ENCODE measurements around the gene CC2D1A. TPM values are rescaled to one million over a fixed set of nuclear protein-coding genes. Genes with fewer than 3 reads are reported as not detected.

CC2D1A gene
- polyA plus RNA-seq, 2 donors, result 34.0 to 58.9 TPM

- Histone ChIP-seq H3K27ac (ENCODE audit: low read depth in 2 of 2, low read length in 1 of 2) (no peak within 1 kb of the TSS), H3K4me1 (ENCODE audit: control insufficient read depth in 2 of 2, insufficient read depth in 2 of 2, low read length in 1 of 2) (peaks cover 7 to 13% of the 10 kb centered on the region in 2 donors), H3K36me3 (ENCODE audit: control insufficient read depth in 2 of 2, insufficient read depth in 2 of 2, low read length in 1 of 2) (no peaks in the 10 kb centered on the region), H3K9me3 (ENCODE audit: control insufficient read depth in 2 of 2, insufficient read depth in 1 of 2, low read depth in 1 of 2, low read length in 1 of 2) (no peaks in the 10 kb centered on the region), H3K4me3 (ENCODE audit: low read depth in 1 of 2, low read length in 2 of 2) (no peak within 1 kb of the TSS), H3K27me3 (ENCODE audit: control insufficient read depth in 1 of 2, insufficient read depth in 2 of 2, low read length in 2 of 2) (no peaks in the 10 kb centered on the region)
- WGBS, 2 donors, result 51 to 65% methylated on average over 4 to 5 of the region's 5 CpGs
Observed at GRCh38 chr19:13876834-13877233, 29.2 kb upstream of the CC2D1A start, which contains the start of gene NANOS3. Gene NANOS3 (plus strand): TSS chr19:13877134. CDS start chr19:13877249, 115 bp downstream.

- H3K9me3 ChIP-seq (ENCODE audit: control insufficient read depth in 2 of 2, insufficient read depth in 1 of 2, low read depth in 1 of 2, low read length in 1 of 2), result no peaks in the 10 kb centered on the region
- peaks cover 9 to 15% of the 10 kb centered on the region in 2 donors for H3K4me1 ChIP-seq (ENCODE audit: control insufficient read depth in 2 of 2, insufficient read depth in 2 of 2, low read length in 1 of 2)
- no peaks in the 10 kb centered on the region for H3K36me3 ChIP-seq (ENCODE audit: control insufficient read depth in 2 of 2, insufficient read depth in 2 of 2, low read length in 1 of 2)
- H3K4me3 ChIP-seq (ENCODE audit: low read depth in 1 of 2, low read length in 2 of 2), result no peak overlapping the region
- H3K27me3 ChIP-seq (ENCODE audit: control insufficient read depth in 1 of 2, insufficient read depth in 2 of 2, low read length in 2 of 2), result no peaks in the 10 kb centered on the region
- H3K27ac ChIP-seq (ENCODE audit: low read depth in 2 of 2, low read length in 1 of 2), result no peak overlapping the region
- WGBS, 2 donors, result 86 to 88% methylated on average over 27 of the region's 27 CpGs
Observed at GRCh38 chr19:13877303-13877702, 28.7 kb upstream of the CC2D1A start.

GRCh38 chr19:13880059-13881043, 25.6 kb upstream of the CC2D1A start:
- Histone ChIP-seq H3K27ac (ENCODE audit: low read depth in 2 of 2, low read length in 1 of 2) (peak overlapping the region; percentile 88 to 94), H3K36me3 (ENCODE audit: control insufficient read depth in 2 of 2, insufficient read depth in 2 of 2, low read length in 1 of 2) (no peaks in the 10 kb centered on the region), H3K9me3 (ENCODE audit: control insufficient read depth in 2 of 2, insufficient read depth in 1 of 2, low read depth in 1 of 2, low read length in 1 of 2) (no peaks in the 10 kb centered on the region), H3K4me3 (ENCODE audit: low read depth in 1 of 2, low read length in 2 of 2) (no peak overlapping the region), H3K4me1 (ENCODE audit: control insufficient read depth in 2 of 2, insufficient read depth in 2 of 2, low read length in 1 of 2) (peaks cover 17 to 27% of the 10 kb centered on the region in 2 donors), H3K27me3 (ENCODE audit: control insufficient read depth in 1 of 2, insufficient read depth in 2 of 2, low read length in 2 of 2) (no peaks in the 10 kb centered on the region)
- WGBS, 2 donors, result 5% methylated on average over 34 of the region's 34 CpGs

GRCh38 chr19:13881251-13881691, 24.7 kb upstream of the CC2D1A start:
- H3K27ac ChIP-seq (ENCODE audit: low read depth in 2 of 2, low read length in 1 of 2), result peak overlapping the region in 1 of 2 donors; percentile 82
- H3K27me3 ChIP-seq (ENCODE audit: control insufficient read depth in 1 of 2, insufficient read depth in 2 of 2, low read length in 2 of 2), result no peaks in the 10 kb centered on the region
- H3K4me1 ChIP-seq (ENCODE audit: control insufficient read depth in 2 of 2, insufficient read depth in 2 of 2, low read length in 1 of 2), result peaks cover 20 to 33% of the 10 kb centered on the region in 2 donors
- no peak overlapping the region for H3K4me3 ChIP-seq (ENCODE audit: low read depth in 1 of 2, low read length in 2 of 2)
- no peaks in the 10 kb centered on the region for H3K9me3 ChIP-seq (ENCODE audit: control insufficient read depth in 2 of 2, insufficient read depth in 1 of 2, low read depth in 1 of 2, low read length in 1 of 2)
- H3K36me3 ChIP-seq (ENCODE audit: control insufficient read depth in 2 of 2, insufficient read depth in 2 of 2, low read length in 1 of 2), result no peaks in the 10 kb centered on the region
- WGBS, 2 donors, result 47 to 60% methylated on average over 12 of the region's 12 CpGs

GRCh38 chr19:13881692-13882418, 24.1 kb upstream of the CC2D1A start:
- H3K36me3 ChIP-seq (ENCODE audit: control insufficient read depth in 2 of 2, insufficient read depth in 2 of 2, low read length in 1 of 2), result no peaks in the 10 kb centered on the region
- peak overlapping the region; percentile 32 to 82 for H3K27ac ChIP-seq (ENCODE audit: low read depth in 2 of 2, low read length in 1 of 2)
- H3K4me1 ChIP-seq (ENCODE audit: control insufficient read depth in 2 of 2, insufficient read depth in 2 of 2, low read length in 1 of 2), result peaks cover 21 to 34% of the 10 kb centered on the region in 2 donors
- H3K27me3 ChIP-seq (ENCODE audit: control insufficient read depth in 1 of 2, insufficient read depth in 2 of 2, low read length in 2 of 2), result no peaks in the 10 kb centered on the region
- H3K4me3 ChIP-seq (ENCODE audit: low read depth in 1 of 2, low read length in 2 of 2), result no peak overlapping the region
- 43% methylated on average over 17 of the region's 17 CpGs for WGBS, 2 donors
- H3K9me3 ChIP-seq (ENCODE audit: control insufficient read depth in 2 of 2, insufficient read depth in 1 of 2, low read depth in 1 of 2, low read length in 1 of 2), result no peaks in the 10 kb centered on the region

- Histone ChIP-seq H3K27ac (ENCODE audit: low read depth in 2 of 2, low read length in 1 of 2) (peak overlapping the region; percentile 32 to 82), H3K27me3 (ENCODE audit: control insufficient read depth in 1 of 2, insufficient read depth in 2 of 2, low read length in 2 of 2) (no peaks in the 10 kb centered on the region)
- 80 to 82% methylated on average over 5 of the region's 5 CpGs for WGBS, 2 donors
Observed at GRCh38 chr19:13882419-13882795, 23.6 kb upstream of the CC2D1A start.

GRCh38 chr19:13882836-13883235, 23.2 kb upstream of the CC2D1A start:
- H3K4me3 ChIP-seq (ENCODE audit: low read depth in 1 of 2, low read length in 2 of 2), result no peak overlapping the region
- no peaks in the 10 kb centered on the region for H3K9me3 ChIP-seq (ENCODE audit: control insufficient read depth in 2 of 2, insufficient read depth in 1 of 2, low read depth in 1 of 2, low read length in 1 of 2)
- WGBS, 2 donors, result 73 to 75% methylated on average over 12 of the region's 12 CpGs
- peaks cover 21 to 39% of the 10 kb centered on the region in 2 donors for H3K4me1 ChIP-seq (ENCODE audit: control insufficient read depth in 2 of 2, insufficient read depth in 2 of 2, low read length in 1 of 2)
- H3K27ac ChIP-seq (ENCODE audit: low read depth in 2 of 2, low read length in 1 of 2), result peak overlapping the region in 1 of 2 donors; percentile 82
- H3K27me3 ChIP-seq (ENCODE audit: control insufficient read depth in 1 of 2, insufficient read depth in 2 of 2, low read length in 2 of 2), result no peaks in the 10 kb centered on the region
- no peaks in the 10 kb centered on the region for H3K36me3 ChIP-seq (ENCODE audit: control insufficient read depth in 2 of 2, insufficient read depth in 2 of 2, low read length in 1 of 2)

More at GRCh38 chr19:13882419-13882795, 23.6 kb upstream of the CC2D1A start:
- Histone ChIP-seq H3K9me3 (ENCODE audit: control insufficient read depth in 2 of 2, insufficient read depth in 1 of 2, low read depth in 1 of 2, low read length in 1 of 2) (no peaks in the 10 kb centered on the region), H3K4me1 (ENCODE audit: control insufficient read depth in 2 of 2, insufficient read depth in 2 of 2, low read length in 1 of 2) (peaks cover 21 to 38% of the 10 kb centered on the region in 2 donors), H3K36me3 (ENCODE audit: control insufficient read depth in 2 of 2, insufficient read depth in 2 of 2, low read length in 1 of 2) (no peaks in the 10 kb centered on the region), H3K4me3 (ENCODE audit: low read depth in 1 of 2, low read length in 2 of 2) (no peak overlapping the region)

GRCh38 chr19:13883516-13884064, 22.4 kb upstream of the CC2D1A start:
- Histone ChIP-seq H3K27me3 (ENCODE audit: control insufficient read depth in 1 of 2, insufficient read depth in 2 of 2, low read length in 2 of 2) (no peaks in the 10 kb centered on the region), H3K27ac (ENCODE audit: low read depth in 2 of 2, low read length in 1 of 2) (peak overlapping the region in 1 of 2 donors; percentile 54), H3K4me1 (ENCODE audit: control insufficient read depth in 2 of 2, insufficient read depth in 2 of 2, low read length in 1 of 2) (peaks cover 21 to 43% of the 10 kb centered on the region in 2 donors), H3K9me3 (ENCODE audit: control insufficient read depth in 2 of 2, insufficient read depth in 1 of 2, low read depth in 1 of 2, low read length in 1 of 2) (no peaks in the 10 kb centered on the region), H3K4me3 (ENCODE audit: low read depth in 1 of 2, low read length in 2 of 2) (no peak overlapping the region), H3K36me3 (ENCODE audit: control insufficient read depth in 2 of 2, insufficient read depth in 2 of 2, low read length in 1 of 2) (no peaks in the 10 kb centered on the region)
- 80 to 87% methylated on average over 9 to 10 of the region's 10 CpGs for WGBS, 2 donors

Measured in esophagus (tissue), 2 donors.